ENCODE results near the gene TMEM47. TPM values are rescaled to one million over a fixed set of nuclear protein-coding genes. Genes with fewer than 3 reads are reported as not detected.

Gene TMEM47
- total RNA-seq, 2 experiments from 2014 or later, result not detected

DNA sequence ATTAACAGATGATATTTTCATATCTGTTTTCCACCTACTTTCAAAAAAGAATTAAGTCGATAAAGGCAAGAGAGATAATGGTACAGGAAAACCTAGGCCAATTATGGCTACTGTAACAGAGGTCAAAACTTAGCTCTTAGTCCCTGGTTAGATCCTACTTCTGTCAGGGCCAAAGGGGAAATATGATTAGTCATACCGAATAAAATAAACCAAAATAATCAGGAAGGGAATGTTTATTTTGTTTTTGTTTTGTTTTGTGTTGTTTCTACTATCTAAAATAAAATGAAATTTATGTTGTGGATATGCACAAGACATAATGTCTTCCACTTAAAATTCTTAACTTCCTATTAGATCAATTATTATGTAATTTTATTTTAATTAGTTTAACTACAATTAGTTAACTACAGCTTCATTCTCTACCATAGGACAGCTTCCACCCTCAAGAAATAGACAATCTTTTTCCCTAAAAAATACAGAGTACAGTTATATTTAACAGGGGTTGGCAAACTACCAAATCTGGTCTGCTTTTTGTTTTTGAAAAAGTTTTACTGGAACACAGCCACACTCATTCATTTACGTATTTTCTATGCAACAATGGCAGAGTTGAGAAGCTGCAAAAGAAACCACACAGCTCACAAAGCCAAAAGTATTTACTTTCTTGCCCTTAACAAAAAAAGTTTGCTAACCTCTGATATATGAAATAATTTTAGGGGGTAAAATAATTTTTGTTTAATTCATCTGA, 25.4 kb downstream of the TMEM47 start:
- Mint-ChIP-seq H3K27me3 (no peaks in the 10 kb centered on the region), H3K36me3 (ENCODE audit: low read depth) (no peaks in the 10 kb centered on the region), H3K4me3 (no peak overlapping the region), H3K4me1 (no peaks in the 10 kb centered on the region), H3K9me3 (no peaks in the 10 kb centered on the region), H3K27ac (no peak overlapping the region)
- no peak for DNase-seq
- ChIA-PET CTCF (no interaction called here), POLR2A (no interaction called here)

DNA sequence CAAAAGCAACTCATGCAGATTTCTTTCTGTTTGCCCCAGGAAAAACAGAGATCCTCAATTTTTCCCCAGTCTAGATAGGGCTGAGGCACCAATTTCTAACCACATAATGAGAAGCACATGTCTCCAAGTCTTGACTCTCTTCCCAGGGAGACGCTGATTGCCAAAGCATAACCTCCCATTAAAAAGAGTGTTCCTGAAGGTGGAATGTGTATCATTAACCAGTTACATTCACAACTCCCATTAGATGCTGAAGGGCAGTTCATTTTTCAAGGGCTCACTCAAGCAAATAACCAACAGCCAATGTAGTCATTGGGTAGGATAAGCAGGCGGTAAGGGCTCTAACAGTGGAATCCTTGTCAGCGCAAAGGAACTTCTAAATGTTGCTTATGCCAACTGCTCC, 27.5 kb downstream of the TMEM47 start:
- no peaks in the 10 kb centered on the region for H3K4me1 Mint-ChIP-seq
- H3K27ac Mint-ChIP-seq, result no peak overlapping the region
- no peaks in the 10 kb centered on the region for H3K9me3 Mint-ChIP-seq
- no peaks in the 10 kb centered on the region for H3K36me3 Mint-ChIP-seq (ENCODE audit: low read depth)
- POLR2A ChIA-PET, result no interaction called here
- H3K27me3 Mint-ChIP-seq, result no peaks in the 10 kb centered on the region
- no peak for DNase-seq
- CTCF ChIA-PET, result no interaction called here
- H3K4me3 Mint-ChIP-seq, result no peak overlapping the region

DNA sequence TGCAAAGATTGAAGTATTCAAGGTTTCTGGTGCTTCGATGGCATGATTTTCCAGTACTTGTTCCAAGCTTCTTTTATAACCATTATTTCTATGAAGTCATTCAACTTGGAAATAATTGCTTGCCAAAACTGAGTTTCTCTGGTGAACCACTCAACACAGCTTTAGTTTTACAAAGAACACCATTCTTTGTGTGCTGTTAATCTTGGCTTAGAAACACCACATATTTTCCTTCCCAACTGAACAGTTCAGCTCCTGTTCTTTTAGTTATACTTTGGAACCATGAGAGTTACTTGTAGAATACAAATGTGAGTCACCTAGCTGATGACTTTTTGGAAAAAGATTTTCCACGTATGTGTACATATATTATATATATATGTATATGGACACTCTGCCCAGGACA, 32.7 kb downstream of the TMEM47 start:
- no peaks in the 10 kb centered on the region for H3K4me1 Mint-ChIP-seq
- H3K36me3 Mint-ChIP-seq (ENCODE audit: low read depth), result no peaks in the 10 kb centered on the region
- H3K4me3 Mint-ChIP-seq, result no peak overlapping the region
- CTCF ChIA-PET, result no interaction called here
- POLR2A ChIA-PET, result no interaction called here
- no peaks in the 10 kb centered on the region for H3K27me3 Mint-ChIP-seq
- no peak overlapping the region for H3K27ac Mint-ChIP-seq
- DNase-seq, result no peak
- H3K9me3 Mint-ChIP-seq, result no peaks in the 10 kb centered on the region

DNA sequence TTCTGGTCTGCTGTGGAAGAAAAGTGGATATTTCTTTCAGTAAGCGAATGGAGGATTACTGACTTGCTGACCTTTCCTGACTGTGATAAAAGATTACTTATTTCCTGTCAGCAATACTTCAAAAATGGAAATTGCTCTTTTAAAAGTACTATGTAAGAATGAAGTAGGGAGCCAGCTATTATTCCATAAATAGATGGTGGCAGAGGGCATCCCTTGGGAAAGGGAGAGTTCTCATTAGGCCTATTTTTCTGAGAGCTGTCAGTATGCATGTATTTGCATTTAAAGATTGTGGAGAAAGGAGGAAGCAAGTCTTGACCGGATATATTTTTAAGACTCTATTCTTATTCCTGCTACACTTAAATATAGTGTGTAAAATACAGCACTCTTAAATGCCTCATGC, 37.2 kb downstream of the TMEM47 start:
- H3K4me3 Mint-ChIP-seq, result no peak overlapping the region
- H3K9me3 Mint-ChIP-seq, result peaks cover under 1% of the 10 kb centered on the region
- H3K36me3 Mint-ChIP-seq (ENCODE audit: low read depth), result no peaks in the 10 kb centered on the region
- ChIA-PET CTCF (no interaction called here), POLR2A (no interaction called here)
- no peak overlapping the region for H3K27ac Mint-ChIP-seq
- H3K27me3 Mint-ChIP-seq, result no peaks in the 10 kb centered on the region
- H3K4me1 Mint-ChIP-seq, result no peaks in the 10 kb centered on the region
- DNase-seq, result no peak

DNA sequence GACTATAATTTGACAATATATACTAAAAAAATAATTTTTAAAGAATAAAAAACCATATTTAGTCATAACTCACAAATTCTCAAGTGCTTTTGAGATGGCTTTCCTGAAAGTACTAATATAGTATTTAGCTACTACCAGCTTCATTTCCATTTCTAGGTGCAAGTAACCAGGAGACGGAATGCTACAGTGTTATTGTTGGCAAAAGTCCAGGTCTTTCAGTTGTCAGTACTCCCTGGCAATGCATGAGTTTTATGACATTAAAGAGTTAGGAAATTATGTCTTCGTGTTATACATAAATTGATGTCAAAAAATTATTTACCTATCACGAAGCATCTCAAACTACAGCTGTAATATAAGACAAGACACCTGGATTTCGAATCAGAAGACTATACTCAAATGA, 45.0 kb downstream of the TMEM47 start:
- H3K36me3 Mint-ChIP-seq (ENCODE audit: low read depth), result no peaks in the 10 kb centered on the region
- peaks cover 5% of the 10 kb centered on the region for H3K9me3 Mint-ChIP-seq
- H3K4me3 Mint-ChIP-seq, result no peak overlapping the region
- ChIA-PET CTCF (no interaction called here), POLR2A (no interaction called here)
- H3K27ac Mint-ChIP-seq, result no peak overlapping the region
- H3K4me1 Mint-ChIP-seq, result no peaks in the 10 kb centered on the region
- DNase-seq, result no peak
- H3K27me3 Mint-ChIP-seq, result no peaks in the 10 kb centered on the region

DNA sequence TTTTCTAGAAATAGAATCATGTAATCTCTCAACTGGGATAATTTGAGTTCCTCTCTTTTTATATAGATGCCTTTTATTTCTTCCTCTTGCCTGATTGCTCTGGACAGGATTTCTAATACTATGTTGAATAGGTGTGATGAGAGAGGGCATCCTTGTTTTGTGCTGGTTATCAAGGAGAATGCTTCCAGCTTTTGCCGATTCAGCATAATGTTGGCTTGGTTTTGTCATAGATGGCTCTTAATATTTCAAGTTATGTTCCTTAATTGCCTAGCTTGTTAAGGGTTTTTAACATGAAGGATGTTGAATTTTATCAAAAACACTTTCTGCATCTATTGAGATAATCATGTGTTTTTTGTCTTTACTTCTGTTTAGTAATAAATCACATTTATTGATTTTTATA, 58.7 kb downstream of the TMEM47 start:
- DNase-seq, result no peak
- Mint-ChIP-seq H3K27me3 (no peaks in the 10 kb centered on the region), H3K36me3 (ENCODE audit: low read depth) (no peaks in the 10 kb centered on the region), H3K9me3 (no peaks in the 10 kb centered on the region), H3K4me3 (no peak overlapping the region), H3K27ac (no peak overlapping the region), H3K4me1 (no peaks in the 10 kb centered on the region)
- ChIA-PET POLR2A (no interaction called here), CTCF (no interaction called here)

DNA sequence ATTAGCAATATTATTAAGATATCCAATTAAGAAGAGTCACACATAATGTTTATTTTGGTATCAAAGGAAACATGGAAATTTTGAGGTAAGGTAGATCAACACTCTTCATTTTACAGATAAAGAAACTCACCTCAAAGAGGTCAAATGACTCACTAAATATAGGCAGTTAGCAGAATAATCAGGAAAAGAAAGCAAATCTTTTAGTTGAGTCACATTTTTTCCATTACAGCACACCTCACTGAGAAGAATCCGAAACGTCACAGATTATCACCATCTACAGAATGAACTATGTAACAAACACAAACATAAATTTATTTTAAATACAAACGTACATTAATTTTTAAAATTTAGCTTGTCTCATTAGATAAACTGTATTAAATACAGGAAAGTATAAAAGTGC, 70.1 kb downstream of the TMEM47 start:
- ChIA-PET POLR2A (no interaction called here), CTCF (no interaction called here)
- no peaks in the 10 kb centered on the region for H3K9me3 Mint-ChIP-seq
- H3K27me3 Mint-ChIP-seq, result no peaks in the 10 kb centered on the region
- H3K27ac Mint-ChIP-seq, result no peak overlapping the region
- no peaks in the 10 kb centered on the region for H3K36me3 Mint-ChIP-seq (ENCODE audit: low read depth)
- H3K4me1 Mint-ChIP-seq, result no peaks in the 10 kb centered on the region
- H3K4me3 Mint-ChIP-seq, result no peak overlapping the region
- DNase-seq, result no peak

DNA sequence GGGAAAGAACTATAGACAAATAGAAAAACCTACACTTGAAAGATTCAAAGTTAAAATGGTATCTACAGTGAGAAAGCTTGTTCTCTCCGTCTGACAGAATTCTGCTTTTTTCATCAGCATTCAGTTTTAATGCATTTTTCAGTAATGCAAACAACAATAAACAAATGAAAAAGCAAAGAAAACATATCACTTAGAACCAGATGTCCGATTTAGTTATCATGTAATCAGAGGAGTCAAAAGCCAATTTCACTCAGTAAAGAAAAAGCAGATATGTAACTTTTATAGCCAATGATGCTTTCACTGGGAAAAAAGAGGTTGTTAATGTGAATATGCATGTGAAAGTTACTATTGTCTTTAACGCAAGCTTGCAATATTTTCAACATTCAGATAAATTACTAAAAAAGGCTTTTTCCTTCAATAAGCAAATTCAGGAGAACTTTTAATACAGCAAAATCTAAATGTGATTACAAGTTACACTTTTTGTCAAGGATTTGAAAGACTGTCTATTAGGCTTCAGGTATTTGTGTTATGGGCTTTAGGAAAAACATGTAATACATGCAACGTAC, 70.7 kb downstream of the TMEM47 start:
- no peaks in the 10 kb centered on the region for H3K9me3 Mint-ChIP-seq
- H3K27ac Mint-ChIP-seq, result no peak overlapping the region
- H3K36me3 Mint-ChIP-seq (ENCODE audit: low read depth), result no peaks in the 10 kb centered on the region
- no peak overlapping the region for H3K4me3 Mint-ChIP-seq
- no peak for DNase-seq
- ChIA-PET CTCF (no interaction called here), POLR2A (no interaction called here)
- no peaks in the 10 kb centered on the region for H3K27me3 Mint-ChIP-seq
- no peaks in the 10 kb centered on the region for H3K4me1 Mint-ChIP-seq

DNA sequence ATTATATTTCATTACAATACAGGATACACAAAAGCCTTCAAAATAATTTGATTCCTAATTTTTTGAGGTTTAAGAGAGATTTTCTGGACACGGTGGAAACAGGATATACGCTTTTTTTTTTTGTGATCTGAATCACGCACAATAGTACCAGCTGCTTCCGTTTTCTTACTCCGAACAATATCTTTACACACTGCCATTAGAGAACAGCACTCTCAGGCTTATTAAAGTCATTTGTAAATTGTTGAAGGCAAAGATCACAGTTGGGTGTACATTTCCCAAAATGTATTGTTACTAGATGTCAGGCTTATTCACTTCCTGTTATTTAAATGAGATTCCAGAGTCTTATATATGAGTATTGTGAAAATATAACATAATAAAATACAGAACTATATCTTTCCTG, 71.5 kb downstream of the TMEM47 start:
- no peaks in the 10 kb centered on the region for H3K4me1 Mint-ChIP-seq
- no peaks in the 10 kb centered on the region for H3K36me3 Mint-ChIP-seq (ENCODE audit: low read depth)
- ChIA-PET CTCF (no interaction called here), POLR2A (no interaction called here)
- H3K4me3 Mint-ChIP-seq, result no peak overlapping the region
- no peak overlapping the region for H3K27ac Mint-ChIP-seq
- no peak for DNase-seq
- H3K27me3 Mint-ChIP-seq, result no peaks in the 10 kb centered on the region
- no peaks in the 10 kb centered on the region for H3K9me3 Mint-ChIP-seq

DNA sequence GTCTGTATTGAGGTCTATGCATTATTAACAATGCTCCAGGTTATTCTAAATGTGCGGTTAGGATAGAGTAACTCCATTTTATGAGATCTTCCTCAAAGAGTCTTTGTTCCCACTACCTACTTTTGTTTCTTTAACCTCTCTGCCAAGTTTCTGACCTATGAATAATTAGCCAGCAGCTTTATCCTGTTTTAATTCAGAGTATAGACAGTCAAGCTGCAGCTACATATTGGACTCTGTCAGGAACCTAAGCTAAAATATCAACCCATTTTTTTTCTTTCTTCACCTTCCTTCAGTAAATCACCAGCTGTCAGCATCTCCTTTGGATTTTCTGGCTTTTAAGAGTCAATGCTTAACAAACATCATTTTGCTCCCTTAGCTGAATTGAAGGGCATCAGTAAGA, 72.3 kb downstream of the TMEM47 start:
- DNase-seq, result no peak
- Mint-ChIP-seq H3K4me3 (no peak overlapping the region), H3K9me3 (no peaks in the 10 kb centered on the region), H3K36me3 (ENCODE audit: low read depth) (no peaks in the 10 kb centered on the region), H3K27me3 (no peaks in the 10 kb centered on the region), H3K27ac (no peak overlapping the region), H3K4me1 (no peaks in the 10 kb centered on the region)
- ChIA-PET POLR2A (no interaction called here), CTCF (no interaction called here)

DNA sequence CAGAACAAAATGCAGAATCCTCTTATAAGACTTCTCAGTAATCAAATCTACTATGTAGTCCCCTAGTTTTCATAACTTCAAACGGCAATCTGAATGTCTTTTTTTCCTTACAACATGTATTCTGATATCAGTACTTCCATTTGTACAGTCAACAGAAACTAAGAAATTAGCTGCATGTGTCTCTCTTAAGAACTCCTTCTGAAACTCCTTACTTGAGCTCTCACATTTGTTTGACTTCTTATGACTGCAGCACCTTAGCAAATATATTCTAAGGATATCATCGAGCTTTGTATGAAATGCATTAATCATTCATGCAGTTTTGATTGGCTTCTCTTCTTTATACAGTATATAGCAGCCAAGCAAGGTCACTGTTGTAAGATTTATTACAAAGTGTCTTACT, 77.0 kb downstream of the TMEM47 start:
- no peaks in the 10 kb centered on the region for H3K4me1 Mint-ChIP-seq
- no peaks in the 10 kb centered on the region for H3K27me3 Mint-ChIP-seq
- no peak overlapping the region for H3K4me3 Mint-ChIP-seq
- no peaks in the 10 kb centered on the region for H3K9me3 Mint-ChIP-seq
- no peaks in the 10 kb centered on the region for H3K36me3 Mint-ChIP-seq (ENCODE audit: low read depth)
- DNase-seq, result no peak
- ChIA-PET CTCF (no interaction called here), POLR2A (no interaction called here)
- no peak overlapping the region for H3K27ac Mint-ChIP-seq

DNA sequence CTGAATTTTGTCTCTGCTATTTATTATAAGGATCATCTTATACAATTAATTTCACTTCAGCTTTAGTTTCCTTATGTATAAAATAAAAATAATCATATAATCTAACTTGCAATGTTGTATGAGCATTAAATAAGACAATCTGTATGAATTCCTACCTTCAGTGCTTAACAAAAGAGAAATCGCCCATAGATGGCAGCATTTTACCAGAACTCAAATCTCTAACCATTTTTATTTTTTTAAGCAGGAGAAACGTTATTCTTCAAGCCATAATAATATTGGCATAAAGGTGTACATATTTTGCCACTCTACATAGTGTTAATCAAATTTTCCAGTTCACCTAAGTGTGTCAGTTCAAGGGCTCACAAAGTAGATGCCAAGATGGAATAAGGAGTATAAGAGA, 78.8 kb downstream of the TMEM47 start:
- H3K27me3 Mint-ChIP-seq, result no peaks in the 10 kb centered on the region
- H3K27ac Mint-ChIP-seq, result no peak overlapping the region
- CTCF ChIA-PET, result no interaction called here

More for the DNA sequence above, 78.8 kb downstream of the TMEM47 start:
- H3K9me3 Mint-ChIP-seq, result no peaks in the 10 kb centered on the region
- POLR2A ChIA-PET, result no interaction called here
- no peaks in the 10 kb centered on the region for H3K4me1 Mint-ChIP-seq
- DNase-seq, result no peak
- no peaks in the 10 kb centered on the region for H3K36me3 Mint-ChIP-seq (ENCODE audit: low read depth)
- no peak overlapping the region for H3K4me3 Mint-ChIP-seq
